ENCODE measurements around the gene RTEL1. TPM values are rescaled to one million over a fixed set of nuclear protein-coding genes. Genes with fewer than 3 reads are reported as not detected.

RTEL1 gene
- total RNA-seq, 1 experiment from 2014 or later: 43.0 TPM

GRCh38 chr20:63622096-63622495 is 36.0 kb upstream of the RTEL1 start:
- H2AFZ ChIP-seq (ENCODE audit: low read length): no peak overlapping the region
- TF ChIP-seq EZH2phosphoT487 (IDR thresholded peaks at IDR 0.05; ENCODE audit: borderline replicate concordance, low read length) (no peak), CTCF (conservative IDR thresholded peaks at IDR 0.05; ENCODE audit: low read depth, low read length) (no peak)
- H3K9ac ChIP-seq (ENCODE audit: low read length): no peak overlapping the region
- no TSS peak for BruUV-seq (replicated peaks)
- no peaks in the 10 kb centered on the region for H3F3A ChIP-seq (ENCODE audit: low read length, unreplicated experiment)
- no peaks in the 10 kb centered on the region for H3K9me3 ChIP-seq (ENCODE audit: low read length)
- CTCF ChIA-PET: no interaction called here
- DNase-seq (no peak), ATAC-seq (no peak)
- no peaks in the 10 kb centered on the region for H3K36me3 ChIP-seq (ENCODE audit: low read depth, low read length)
- peaks cover 7% of the 10 kb centered on the region; the same call in 1 of the 2 replicates for H3K4me1 ChIP-seq (ENCODE audit: insufficient read depth, low read length)
- POLR2A ChIA-PET (ENCODE audit: unreplicated experiment): interaction anchor here (0.9 kb wide), 1 partner anchor 48 kb away, joined by 9 read pairs; the partner anchor contains the start of gene HELZ2
- H3K79me2 ChIP-seq (ENCODE audit: low read length): peaks cover 58% of the 10 kb centered on the region
- no peak overlapping the region for H3K4me3 ChIP-seq (ENCODE audit: low read length)
- no peak overlapping the region for H3K27ac ChIP-seq (ENCODE audit: low read length)
- intact Hi-C loops (cut with micrococcal nuclease): no loop called here
- H3K27me3 ChIP-seq (ENCODE audit: low read length): no peaks in the 10 kb centered on the region
- H4K20me1 ChIP-seq (ENCODE audit: low read length): no peaks in the 10 kb centered on the region
- H3K9me2 ChIP-seq (replicated peaks; ENCODE audit: low read length): no peaks in the 10 kb centered on the region
- H3K4me2 ChIP-seq (ENCODE audit: low read length): no peak overlapping the region

GRCh38 chr20:63622732-63623131 is 35.4 kb upstream of the RTEL1 start:
- DNase-seq (no peak), ATAC-seq (no peak)
- Histone ChIP-seq H3K36me3 (ENCODE audit: low read depth, low read length) (no peaks in the 10 kb centered on the region), H3K27ac (ENCODE audit: low read length) (no peak overlapping the region), H3K9ac (ENCODE audit: low read length) (no peak overlapping the region), H3K4me2 (ENCODE audit: low read length) (no peak overlapping the region), H3K9me2 (replicated peaks; ENCODE audit: low read length) (no peaks in the 10 kb centered on the region), H3K27me3 (ENCODE audit: low read length) (no peaks in the 10 kb centered on the region), H3K9me3 (ENCODE audit: low read length) (no peaks in the 10 kb centered on the region), H4K20me1 (ENCODE audit: low read length) (no peaks in the 10 kb centered on the region), H3F3A (ENCODE audit: low read length, unreplicated experiment) (no peaks in the 10 kb centered on the region), H3K4me1 (ENCODE audit: insufficient read depth, low read length) (peaks cover 7% of the 10 kb centered on the region; the same call in 1 of the 2 replicates), H3K79me2 (ENCODE audit: low read length) (peaks cover 65% of the 10 kb centered on the region), H2AFZ (ENCODE audit: low read length) (no peak overlapping the region), H3K4me3 (ENCODE audit: low read length) (no peak overlapping the region)
- CTCF ChIA-PET: no interaction called here
- no TSS peak for BruUV-seq (replicated peaks)
- POLR2A ChIA-PET (ENCODE audit: unreplicated experiment): no interaction called here
- no peak for TF ChIP-seq EZH2phosphoT487 (IDR thresholded peaks at IDR 0.05; ENCODE audit: borderline replicate concordance, low read length)
- TF ChIP-seq EZH2 (IDR thresholded peaks at IDR 0.05; ENCODE audit: low read length, unreplicated experiment): no peak
- no peak for TF ChIP-seq CTCF (conservative IDR thresholded peaks at IDR 0.05; ENCODE audit: low read depth, low read length)
- intact Hi-C loops (cut with micrococcal nuclease): no loop called here

GRCh38 chr20:63624486-63624885 is 33.6 kb upstream of the RTEL1 start:
- H3K4me2 ChIP-seq (ENCODE audit: low read length): no peak overlapping the region
- 0 out of 2 replicates have a peak, but pooled peaks cover 3% of the 10 kb centered on the region for H3K36me3 ChIP-seq (ENCODE audit: low read depth, low read length)
- H3K27ac ChIP-seq (ENCODE audit: low read length): no peak overlapping the region
- H3K79me2 ChIP-seq (ENCODE audit: low read length): peaks cover 76% of the 10 kb centered on the region
- no peak overlapping the region for H3K4me3 ChIP-seq (ENCODE audit: low read length)
- no TSS peak for BruUV-seq (replicated peaks)
- intact Hi-C loops (cut with micrococcal nuclease): no loop called here
- no peaks in the 10 kb centered on the region for H3K9me2 ChIP-seq (replicated peaks; ENCODE audit: low read length)
- no peak for ATAC-seq
- no peak for TF ChIP-seq EZH2 (IDR thresholded peaks at IDR 0.05; ENCODE audit: low read length, unreplicated experiment)
- TF ChIP-seq CTCF (conservative IDR thresholded peaks at IDR 0.05; ENCODE audit: low read depth, low read length): no peak
- no peak for TF ChIP-seq EZH2phosphoT487 (IDR thresholded peaks at IDR 0.05; ENCODE audit: borderline replicate concordance, low read length)
- no peaks in the 10 kb centered on the region for H3K27me3 ChIP-seq (ENCODE audit: low read length)
- H4K20me1 ChIP-seq (ENCODE audit: low read length): no peaks in the 10 kb centered on the region
- H3F3A ChIP-seq (ENCODE audit: low read length, unreplicated experiment): no peaks in the 10 kb centered on the region
- H3K4me1 ChIP-seq (ENCODE audit: insufficient read depth, low read length): peaks cover 14% of the 10 kb centered on the region
- ChIA-PET POLR2A (ENCODE audit: unreplicated experiment) (no interaction called here), CTCF (no interaction called here)
- H3K9ac ChIP-seq (ENCODE audit: low read length): no peak overlapping the region
- no peak for DNase-seq
- H3K9me3 ChIP-seq (ENCODE audit: low read length): no peaks in the 10 kb centered on the region
- H2AFZ ChIP-seq (ENCODE audit: low read length): no peak overlapping the region
